EL (cell line): ENCODE measurements around the gene PAX7.
A peak's percentile ranks its signal among the peaks of the same experiment; 100 is the strongest.
"Not testable (repeated sequence)": the region's sequence is repeated elsewhere in the genome, so short reads cannot be mapped to it uniquely, and the experiment has no call there.

Source experiments
- DNase-seq: peaks from one replicate; pipeline ENCODE4 v3.0.0-alpha.2; 2016

The PAX7 gene

DNA sequence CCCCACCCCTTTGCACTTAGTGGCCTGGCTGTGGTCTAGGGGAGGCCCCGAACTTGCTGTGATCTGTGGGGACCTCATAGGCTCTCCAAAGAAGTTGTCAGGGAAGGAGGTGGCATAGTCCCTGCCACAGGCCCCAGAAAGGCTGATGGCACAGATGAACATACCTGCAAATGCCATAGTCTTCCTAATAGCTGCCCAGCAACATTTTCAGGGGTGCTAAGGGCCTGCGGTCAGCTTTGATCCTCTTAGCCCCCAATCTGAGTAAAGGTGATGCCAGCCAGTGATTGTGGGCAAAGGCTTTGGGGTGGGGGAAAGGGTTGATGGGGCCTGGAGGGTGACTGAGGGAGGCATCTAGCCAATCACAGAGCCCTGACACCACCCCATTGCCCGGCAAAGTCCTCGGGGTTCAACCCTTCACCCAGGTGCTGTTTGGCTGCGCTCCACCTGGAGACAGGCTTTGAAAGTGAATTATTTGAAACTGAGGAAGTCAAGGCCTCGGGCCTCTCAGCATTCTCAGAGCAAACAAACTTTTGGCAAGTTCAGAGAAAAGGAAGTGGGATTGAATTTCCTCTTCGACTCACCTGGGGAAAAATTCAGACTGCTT is 35.8 kb downstream of the PAX7 start:
- no peak for DNase-seq

DNA sequence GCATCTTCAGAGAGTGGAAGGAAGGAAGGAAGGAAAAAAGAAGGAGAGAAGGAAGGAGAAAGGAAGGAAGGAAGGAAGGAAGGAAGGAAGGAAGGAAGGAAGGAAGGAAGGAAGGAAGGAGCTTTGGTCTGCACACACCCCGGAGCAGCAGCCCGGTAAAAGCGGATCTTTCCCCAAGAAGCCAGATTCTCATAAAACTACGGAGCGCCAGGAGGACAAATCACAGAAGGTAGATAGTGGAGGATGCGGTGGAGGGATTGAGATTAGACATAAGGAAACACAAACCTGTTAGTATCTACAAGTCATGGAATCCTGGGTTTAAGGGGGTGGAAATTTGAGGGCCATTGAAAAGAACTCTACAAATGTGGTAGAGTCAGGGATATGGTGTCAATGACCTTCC is 36.7 kb downstream of the PAX7 start:
- DNase-seq = no peak

- no peak for DNase-seq
These were observed 37.4 kb downstream of the PAX7 start for GRCh38 chr1:18668046-18668445.

DNA sequence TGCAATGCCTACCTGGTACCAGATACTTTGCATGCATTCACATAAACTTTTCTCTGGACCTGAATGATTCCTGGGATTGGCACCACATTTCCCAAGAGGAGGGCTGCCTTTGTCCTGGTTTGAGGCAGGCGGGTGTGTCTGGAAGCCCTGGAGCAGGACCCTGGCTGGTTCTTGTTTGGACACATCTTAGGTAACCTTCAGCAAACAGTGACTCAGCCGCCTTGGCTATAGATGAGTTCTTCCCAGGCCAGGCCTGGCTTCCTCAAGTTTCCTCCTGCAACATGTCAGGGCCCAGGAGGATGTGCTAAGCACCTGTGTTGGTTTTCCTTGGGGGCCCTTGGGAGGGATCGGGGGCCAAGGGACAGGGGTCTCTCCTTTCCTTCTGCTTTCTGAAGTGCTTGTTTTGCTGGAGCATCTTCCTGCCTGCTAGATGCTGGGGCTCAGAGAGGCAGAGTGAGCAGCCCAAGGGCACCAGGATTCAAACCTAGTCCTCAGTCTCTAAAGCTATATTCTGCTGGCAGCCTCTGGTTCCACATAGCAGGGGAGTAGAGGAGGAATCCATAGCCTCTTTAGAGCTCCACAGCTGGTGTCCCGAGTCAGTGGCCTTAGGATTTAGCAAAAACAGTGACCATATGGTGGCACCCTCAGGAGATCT is 38.2 kb downstream of the PAX7 start:
- DNase-seq = no peak

- DNase-seq = no peak
These were observed 39.6 kb downstream of the PAX7 start for GRCh38 chr1:18670121-18670867.

- DNase-seq = no peak
These were observed 40.2 kb downstream of the PAX7 start for GRCh38 chr1:18670868-18671225.

- no peak for DNase-seq
These were observed 43.3 kb downstream of the PAX7 start for GRCh38 chr1:18673976-18674375.

DNA sequence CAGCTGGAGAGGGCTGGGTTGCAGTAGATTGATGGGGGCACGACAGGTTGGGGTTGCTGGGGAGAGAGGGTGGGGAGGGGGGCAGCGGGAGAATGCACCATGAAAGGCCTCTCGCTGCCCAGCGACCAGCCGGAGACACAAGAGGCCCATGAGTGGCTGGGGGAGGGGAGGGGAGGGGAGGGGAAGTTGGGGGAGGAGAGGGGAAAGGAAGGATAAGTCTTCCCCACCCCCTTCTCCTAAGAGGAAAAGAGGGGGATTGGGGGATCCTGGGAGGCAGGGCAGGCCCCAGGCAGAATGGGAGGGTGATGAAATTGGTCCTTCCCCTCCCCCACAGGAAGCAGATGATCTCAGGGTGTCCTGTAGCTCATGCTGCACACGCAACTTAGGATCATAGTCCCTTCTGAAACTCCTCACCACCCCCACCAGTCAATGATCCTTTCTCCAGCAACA is 45.7 kb downstream of the PAX7 start:
- no peak for DNase-seq

DNA sequence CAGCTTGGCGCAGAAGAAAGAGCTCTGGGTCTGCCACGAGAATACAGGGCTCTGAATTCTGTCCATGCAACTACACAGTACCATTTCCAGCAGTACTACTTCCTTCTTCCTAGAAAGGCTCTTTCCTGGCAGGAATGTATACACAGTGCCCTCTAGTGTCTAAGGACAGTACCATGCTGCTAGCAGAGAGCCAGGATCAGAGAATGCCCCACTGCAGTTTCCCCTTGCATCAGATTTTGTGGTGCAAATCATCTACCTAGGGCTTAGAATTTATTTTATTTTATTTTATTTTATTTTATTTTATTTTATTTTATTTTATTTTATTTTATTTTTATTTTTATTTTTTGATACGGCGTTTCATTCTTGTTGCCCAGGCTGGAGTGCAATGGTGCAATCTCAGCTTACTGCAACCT is 50.8 kb downstream of the PAX7 start:
- DNase-seq = peak; percentile 35

DNA sequence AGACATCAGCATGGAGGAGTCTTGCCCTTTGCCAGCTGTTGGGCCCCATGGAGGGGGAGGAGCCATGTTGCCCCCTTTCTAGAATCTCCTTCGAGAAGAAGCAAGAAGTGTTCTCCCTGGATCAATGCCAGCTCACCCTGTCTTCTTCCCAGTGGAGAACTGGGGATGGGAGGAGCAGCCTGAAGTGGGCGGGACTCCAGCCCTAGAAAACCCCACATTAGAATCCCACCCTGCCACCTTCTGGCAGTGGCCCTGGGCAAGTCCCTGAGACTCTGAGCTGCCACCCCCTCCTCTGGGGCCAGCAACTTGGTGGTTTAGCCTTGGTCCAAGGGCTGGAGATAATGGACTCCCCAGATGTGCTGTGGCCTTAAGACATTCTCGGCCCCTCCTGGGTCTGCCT is 51.7 kb downstream of the PAX7 start:
- DNase-seq = no peak

- DNase-seq = no peak
These were observed 53.7 kb downstream of the PAX7 start for GRCh38 chr1:18684303-18684702.

- DNase-seq = no peak
These were observed 55.9 kb downstream of the PAX7 start for GRCh38 chr1:18686540-18686939.

DNA sequence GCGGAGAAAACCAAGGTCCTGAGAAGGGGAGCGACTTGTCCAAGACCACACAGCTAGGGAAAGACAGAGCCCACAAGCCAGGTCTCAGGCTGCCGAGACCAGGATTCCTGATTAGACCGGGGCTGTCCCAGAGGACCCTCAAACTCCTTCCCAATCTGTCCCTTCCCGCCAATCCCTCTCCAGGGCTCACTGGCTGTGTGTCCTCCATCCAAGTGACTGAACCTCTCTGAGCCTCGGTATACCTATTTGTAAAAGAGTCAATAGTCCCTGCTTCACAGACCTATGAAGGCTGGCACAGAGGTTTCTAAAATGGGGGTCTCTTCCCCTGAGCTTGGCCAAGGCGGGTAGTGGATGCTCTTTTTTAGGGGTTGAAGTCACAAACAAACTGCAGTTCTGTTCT is 56.6 kb downstream of the PAX7 start:
- no peak for DNase-seq

GRCh38 chr1:18691648-18692047 is 61.0 kb downstream of the PAX7 start:
- no peak for DNase-seq

- no peak for DNase-seq
These were observed 62.8 kb downstream of the PAX7 start for GRCh38 chr1:18693256-18694098.

- DNase-seq = not testable (repeated sequence)
These were observed 63.6 kb downstream of the PAX7 start for GRCh38 chr1:18694289-18694688.

DNA sequence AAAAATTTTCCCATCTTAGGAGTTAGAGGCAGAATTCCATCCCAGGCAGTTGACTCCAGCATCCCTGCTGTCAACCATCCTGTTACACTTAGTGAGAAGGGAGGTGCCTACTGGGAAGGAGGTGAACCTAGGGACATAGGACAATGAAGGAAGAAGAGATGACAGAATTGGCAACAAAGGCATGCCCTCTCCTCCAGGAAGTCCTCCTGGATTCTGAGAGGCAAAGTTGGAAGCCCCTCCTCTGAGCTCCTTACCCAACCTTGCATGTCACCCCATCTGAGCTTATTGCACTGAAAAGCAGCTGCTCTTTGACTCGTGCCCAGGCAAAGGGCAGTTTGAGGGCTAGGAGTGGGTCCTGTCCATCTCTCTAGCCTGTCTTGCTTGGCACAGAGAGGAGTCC is 66.9 kb downstream of the PAX7 start:
- DNase-seq = no peak

DNA sequence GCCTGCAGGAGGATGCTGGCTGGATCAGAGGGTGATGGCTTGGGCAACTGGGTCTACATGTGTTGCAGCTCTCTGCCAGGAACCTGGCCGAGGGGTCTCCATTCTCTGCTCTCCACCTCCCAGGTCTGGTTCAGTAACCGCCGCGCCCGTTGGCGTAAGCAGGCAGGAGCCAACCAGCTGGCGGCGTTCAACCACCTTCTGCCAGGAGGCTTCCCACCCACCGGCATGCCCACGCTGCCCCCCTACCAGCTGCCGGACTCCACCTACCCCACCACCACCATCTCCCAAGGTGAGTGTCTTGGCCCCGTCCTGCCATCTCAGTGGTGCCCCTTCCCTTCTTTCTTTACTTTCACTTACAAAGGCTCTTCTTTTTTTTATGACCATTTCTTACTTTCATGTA is 69.9 kb downstream of the PAX7 start:
- DNase-seq = no peak

DNA sequence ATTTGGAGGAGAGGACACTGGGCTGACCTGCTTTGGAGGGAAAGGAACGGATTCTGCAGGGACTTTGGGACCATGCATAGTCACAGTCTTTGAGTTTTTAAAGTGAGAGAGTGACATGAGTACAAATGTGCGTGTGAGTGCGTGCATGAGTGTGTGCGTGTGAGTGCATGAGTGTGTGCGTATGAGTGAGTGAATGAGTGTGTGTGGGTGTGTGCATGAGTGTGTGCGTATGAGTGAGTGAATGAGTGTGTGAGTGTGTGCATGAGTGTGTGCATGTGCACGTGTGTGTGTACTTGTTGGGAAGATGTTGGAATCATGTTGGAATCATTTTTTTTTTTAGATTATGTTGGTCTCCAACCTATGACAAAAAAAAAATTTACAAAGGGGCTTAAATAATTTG is 70.5 kb downstream of the PAX7 start:
- no peak for DNase-seq

DNA sequence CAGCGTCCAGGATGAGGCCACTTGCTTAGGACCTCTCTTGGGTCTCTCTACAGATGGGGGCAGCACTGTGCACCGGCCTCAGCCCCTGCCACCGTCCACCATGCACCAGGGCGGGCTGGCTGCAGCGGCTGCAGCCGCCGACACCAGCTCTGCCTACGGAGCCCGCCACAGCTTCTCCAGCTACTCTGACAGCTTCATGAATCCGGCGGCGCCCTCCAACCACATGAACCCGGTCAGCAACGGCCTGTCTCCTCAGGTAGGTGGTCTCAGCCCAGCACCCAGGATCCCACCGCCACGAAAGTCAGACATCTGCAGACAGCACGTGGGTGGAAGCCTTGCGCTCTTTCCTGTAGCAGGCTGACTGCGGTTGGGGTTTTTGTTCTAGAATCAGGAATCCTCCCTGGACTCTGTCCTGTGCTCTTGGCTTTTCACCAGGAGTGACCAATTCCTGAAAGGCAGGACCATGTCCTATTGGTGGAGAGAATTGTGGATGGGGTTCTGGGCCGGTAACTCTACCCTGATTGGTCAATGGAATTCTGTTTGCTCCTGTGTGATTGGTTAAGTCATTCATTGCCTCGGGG is 72.5 kb downstream of the PAX7 start:
- DNase-seq = peak; percentile 21

DNA sequence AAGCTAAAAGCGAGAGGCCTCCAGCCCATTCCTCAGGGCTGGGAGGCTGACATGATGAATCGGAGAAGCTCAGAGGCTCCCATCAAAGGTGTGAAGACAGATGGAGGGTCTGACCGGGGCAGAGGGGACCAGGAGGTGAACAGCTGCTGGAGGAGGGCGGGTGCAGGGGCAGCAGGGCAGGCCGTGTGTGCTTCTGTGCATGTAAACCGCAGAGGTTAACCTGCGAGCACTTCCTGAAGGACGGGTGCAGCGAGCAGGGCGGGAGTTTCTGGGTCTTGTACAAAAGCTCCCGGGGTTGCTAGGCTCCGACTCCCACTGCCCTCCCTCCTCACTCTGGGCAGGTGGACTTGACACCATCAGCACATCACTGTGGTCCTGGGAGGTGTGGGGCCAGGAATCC is 75.2 kb downstream of the PAX7 start:
- DNase-seq = no peak

GRCh38 chr1:18707696-18708257 is 77.1 kb downstream of the PAX7 start:
- DNase-seq = no peak

DNA sequence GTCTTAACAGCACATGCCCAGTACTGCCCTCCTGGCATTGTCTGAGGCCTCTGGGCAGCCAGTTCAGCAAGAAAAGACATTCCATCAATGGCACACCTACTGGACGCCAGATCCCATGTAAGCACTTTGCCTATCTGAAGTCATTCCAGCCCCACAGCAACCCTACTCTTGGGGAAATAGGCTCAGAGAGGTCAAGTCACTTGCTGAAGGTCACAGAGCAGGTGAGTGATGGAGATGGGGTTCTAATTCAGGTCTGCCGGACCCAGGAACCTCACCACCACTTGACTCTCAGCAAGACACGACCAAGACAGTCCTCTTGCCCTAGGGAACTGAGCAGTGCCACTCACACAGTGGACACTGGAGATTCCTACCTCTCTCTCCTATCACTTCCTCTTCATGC is 79.4 kb downstream of the PAX7 start:
- DNase-seq = no peak
